GM12892 (cell line): ENCODE measurements around the gene LPCAT3.

ENCODE experiments used
- POLR2A ChIP-seq: IDR thresholded peaks from 2 replicates; pipeline ENCODE4 v1.6.1; 2011; ENCODE audit warnings: low read depth, low read length, control low read depth
- POLR2AphosphoS5 ChIP-seq: IDR thresholded peaks from 2 replicates; pipeline ENCODE4 v1.6.1; 2011; ENCODE audit warnings: low read depth, low read length, control low read depth

DNA sequence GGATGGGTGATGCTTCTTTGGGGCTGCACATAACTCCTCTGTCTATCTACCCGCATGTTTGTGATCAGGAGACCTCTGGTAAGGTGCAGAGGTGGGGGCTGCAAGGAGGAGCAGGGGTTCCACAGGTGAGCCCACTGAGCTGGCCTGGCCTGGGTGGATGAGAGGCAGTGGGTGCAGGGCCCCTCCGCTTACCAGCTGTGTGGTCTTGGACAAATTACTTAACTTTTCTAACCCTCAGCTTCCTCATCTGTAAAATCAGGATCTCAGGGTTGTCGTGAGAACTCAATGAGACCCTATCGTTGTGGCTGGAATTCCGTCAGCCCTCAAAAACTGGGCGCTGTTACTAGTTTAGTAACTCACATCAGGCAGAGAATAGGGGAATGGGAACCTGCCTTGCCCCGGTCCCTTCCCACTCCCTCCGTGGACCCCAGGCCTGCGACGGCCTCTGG, 59.6 kb downstream of the LPCAT3 start:
- TF ChIP-seq POLR2A (no peak; the same call in 1 of the 2 replicates), POLR2AphosphoS5 (no peak; the same call in none of the 2 replicates)
